H1 (cell line): ENCODE measurements around the gene ADGRF1. TPM values are rescaled to one million over a fixed set of nuclear protein-coding genes. Genes with fewer than 3 reads are reported as not detected.

ENCODE experiments used
- CBX8 ChIP-seq: fragments of 300-800, 300-1000 bp; sonication (generic); IDR thresholded peaks from 2 replicates; pipeline ENCODE4 v1.7.1; 2016; ENCODE audit warnings: low read depth, low read length, borderline replicate concordance
- EZH2 ChIP-seq: fragments of 200-600 bp; sonication (generic); IDR thresholded peaks from 2 replicates; pipeline ENCODE4 v1.7.1; 2012; ENCODE audit warnings: low read depth, mild to moderate bottlenecking, moderate library complexity, low read length, inconsistent platforms; ENCODE audit not compliant: severe bottlenecking
- GABPA ChIP-seq: IDR thresholded peaks from 2 replicates; pipeline ENCODE4 v1.6.1; 2011; ENCODE audit warnings: mild to moderate bottlenecking, low read length, moderate library complexity, borderline replicate concordance; ENCODE audit not compliant: insufficient read depth
- MAX ChIP-seq: IDR thresholded peaks from 2 replicates; pipeline ENCODE4 v1.6.1; 2012; ENCODE audit warnings: inconsistent platforms
- POU5F1 ChIP-seq: IDR thresholded peaks from 2 replicates; pipeline ENCODE4 v1.6.1; 2011; ENCODE audit warnings: low read depth, mild to moderate bottlenecking, low read length, moderate library complexity
- RBBP5 ChIP-seq: IDR thresholded peaks from 2 replicates; pipeline ENCODE4 v1.7.1; 2012; ENCODE audit warnings: low read depth, mild to moderate bottlenecking, inconsistent platforms, low read length, moderate library complexity, borderline replicate concordance
- SRF ChIP-seq: IDR thresholded peaks from 2 replicates; pipeline ENCODE4 v1.6.1; 2011; ENCODE audit warnings: mild to moderate bottlenecking, low read depth, low read length, moderate library complexity
- SUZ12 ChIP-seq: fragments of 200-600 bp; sonication (generic); IDR thresholded peaks from 2 replicates; pipeline ENCODE4 v1.6.1; 2012; ENCODE audit warnings: mild to moderate bottlenecking, inconsistent platforms, low read length, moderate library complexity, mixed read lengths
- TBP ChIP-seq: IDR thresholded peaks from 2 replicates; pipeline ENCODE4 v1.6.1; 2011; ENCODE audit warnings: low read depth, low read length, improper control_type of control experiment
- polyA plus RNA-seq, 7 experiments: library from polyadenylated mRNA; depleted of rRNA in 3 of 7; stranded (reverse) in 5 of 7; unstranded in 2 of 7; fragments of >200 nt in 5 of 7; fragments of 200-250 nt in 2 of 7; gene quantifications; 1 replicate in 5 of 7; 2 replicates in 1 of 7; 4 replicates in 1 of 7; pipeline versions ENCODE4 v1.2.1 to v1.2.3, GENCODE V29; 2011 to 2013; ENCODE audit warnings: missing spikeins in 2 of 7, mixed read lengths in 2 of 7
- total RNA-seq: library from RNA; stranded (reverse); fragmentation: NEBNext Ultra II Directional; extraction: Animal tissue kit (Norgen Biotek cat#: 25700); gene quantifications from 2 replicates; pipeline ENCODE4 v1.2.1, GENCODE V29; 2021

ADGRF1 gene
- total and polyA plus RNA-seq, 2 of the 8 experiments (the other 6 are each of a cell fraction or from before 2014, with no cell fraction given), result not detected

DNA sequence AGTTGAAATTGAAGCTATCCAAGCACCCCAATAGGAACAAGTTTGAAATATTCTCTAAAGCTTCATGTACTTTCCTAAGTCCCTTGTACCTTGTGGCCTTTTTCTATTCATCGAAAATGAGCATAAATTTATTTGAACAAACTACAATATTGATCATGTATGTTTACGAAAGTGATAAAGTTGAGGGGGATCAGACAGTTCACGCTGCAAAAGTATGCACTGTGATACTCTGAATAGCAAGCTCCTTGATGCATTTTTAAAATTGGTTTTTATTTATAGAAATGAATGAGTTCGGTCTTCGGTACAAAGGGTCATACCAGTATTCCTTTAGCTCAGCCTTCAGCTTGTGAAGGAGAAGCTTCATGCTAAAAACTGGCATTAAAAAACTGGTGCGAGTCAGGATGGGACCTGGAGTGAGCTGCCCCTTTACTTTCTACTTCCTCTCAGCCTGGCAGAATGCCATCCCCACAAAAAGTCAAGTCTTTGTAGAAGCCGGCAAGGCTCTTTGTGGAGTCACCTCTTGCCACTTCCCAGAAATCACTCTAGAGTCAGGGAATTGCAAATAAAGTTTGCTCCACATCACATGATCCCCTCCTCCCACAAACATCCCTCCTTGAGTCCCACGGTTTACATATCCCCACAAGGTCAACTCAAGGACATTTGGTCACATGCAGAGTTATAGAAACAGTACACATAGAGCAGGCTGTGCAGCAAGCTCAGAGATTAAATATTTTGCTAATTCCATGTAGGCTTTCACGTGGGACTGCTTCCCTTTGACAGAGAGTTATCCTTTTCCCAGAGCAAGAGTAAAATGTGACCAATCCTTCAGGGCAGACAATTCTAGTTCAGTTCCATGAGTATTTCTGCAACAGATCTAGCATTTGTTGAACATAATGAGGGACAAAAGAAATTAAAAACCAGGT is 34.6 kb upstream of the ADGRF1 start (continued):
- TF ChIP-seq GABPA (no peak), SRF (no peak), EZH2 (no peak), CBX8 (no peak), MAX (no peak), RBBP5 (no peak), POU5F1 (no peak), SUZ12 (no peak), TBP (no peak)
